Stimulated activated CD8-positive, alpha-beta memory T cell treated with anti-CD3 and anti-CD28 coated beads, Interleukin-12 subunit alpha, Interleukin-12 subunit beta, amount 100 ng/mL, for 24 hours (primary cell): ENCODE results near the gene OTP.

Experiments
- DNase-seq: peaks from one replicate; pipeline ENCODE4 v3.0.0-alpha.2; 2020; ENCODE audit errors: extremely low read depth

Gene OTP

GRCh38 chr5:77637998-77638762 lies at the start of gene OTP:
TSS of gene OTP (minus strand) at chr5:77638713. CDS start at chr5:77638549, 164 bp downstream.
- no peak for DNase-seq

DNA sequence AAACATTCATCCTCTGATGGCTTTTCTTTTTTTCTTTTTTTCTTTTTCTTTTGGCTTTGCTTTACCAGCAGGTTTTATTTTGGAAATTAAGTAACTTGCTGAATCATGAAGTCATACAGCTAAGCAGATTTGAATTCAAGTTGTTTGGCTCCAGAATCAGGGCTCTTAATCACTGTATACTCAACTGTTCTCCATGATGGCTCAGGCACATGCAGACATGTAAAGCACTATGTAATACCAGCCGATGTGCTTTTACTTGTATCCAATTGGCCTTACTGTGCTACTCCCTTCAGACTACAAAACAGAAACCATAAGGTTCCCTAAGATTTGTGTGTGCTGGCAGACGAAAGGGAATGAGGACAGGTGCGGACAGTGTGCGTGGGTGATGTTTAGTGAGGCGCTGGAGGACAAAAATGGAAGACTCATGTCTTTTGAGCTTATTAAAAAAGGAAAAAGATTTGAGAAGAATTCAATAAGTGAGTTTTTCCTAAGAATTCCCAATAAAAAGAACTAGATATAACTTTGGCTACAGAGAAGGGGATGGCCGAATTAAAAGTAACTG lies 44.7 kb upstream of the OTP start:
- no peak for DNase-seq

- no peak for DNase-seq
Measured at GRCh38 chr5:77670526-77670925, 32.0 kb upstream of the OTP start.

DNA sequence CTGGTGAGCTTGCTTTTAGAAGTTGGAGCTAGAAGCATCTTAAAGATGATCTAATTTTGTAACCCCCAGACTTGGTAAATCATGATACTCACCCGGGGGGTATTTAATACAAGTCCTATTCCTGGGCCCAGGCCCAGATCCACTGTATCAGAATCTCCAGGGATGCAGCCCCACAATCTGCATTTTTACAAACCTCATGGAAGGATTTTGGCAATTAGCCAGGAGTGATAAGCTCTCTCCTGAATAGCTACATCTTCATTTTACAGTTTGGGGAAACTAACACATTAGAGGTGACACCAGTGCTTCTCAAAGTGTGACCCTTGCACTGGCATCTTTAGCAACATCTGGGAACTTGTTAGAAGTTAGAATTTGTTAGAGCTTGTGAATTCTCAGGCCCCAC lies 31.2 kb upstream of the OTP start:
- DNase-seq = no peak

GRCh38 chr5:77663090-77663863 lies 24.8 kb upstream of the OTP start:
- no peak for DNase-seq

DNA sequence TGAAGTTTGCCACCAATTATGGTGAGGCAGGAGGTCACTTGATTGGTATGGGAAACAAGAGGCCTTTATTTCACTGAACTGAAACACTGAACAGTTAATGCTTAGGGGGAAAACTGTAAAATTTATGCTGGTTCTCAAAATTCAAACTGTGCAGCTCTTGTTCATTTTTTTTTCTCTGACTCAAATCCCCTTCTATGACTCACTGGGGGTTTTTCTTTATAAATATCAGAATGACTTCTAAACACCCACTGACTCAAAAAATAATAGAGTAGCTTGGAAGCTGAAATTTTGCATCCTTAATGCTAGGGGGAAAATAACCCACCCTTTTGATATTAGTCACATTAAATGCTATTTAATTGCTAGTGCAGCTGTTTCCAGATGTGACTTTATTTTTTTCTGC lies 24.1 kb upstream of the OTP start:
- DNase-seq = no peak

DNA sequence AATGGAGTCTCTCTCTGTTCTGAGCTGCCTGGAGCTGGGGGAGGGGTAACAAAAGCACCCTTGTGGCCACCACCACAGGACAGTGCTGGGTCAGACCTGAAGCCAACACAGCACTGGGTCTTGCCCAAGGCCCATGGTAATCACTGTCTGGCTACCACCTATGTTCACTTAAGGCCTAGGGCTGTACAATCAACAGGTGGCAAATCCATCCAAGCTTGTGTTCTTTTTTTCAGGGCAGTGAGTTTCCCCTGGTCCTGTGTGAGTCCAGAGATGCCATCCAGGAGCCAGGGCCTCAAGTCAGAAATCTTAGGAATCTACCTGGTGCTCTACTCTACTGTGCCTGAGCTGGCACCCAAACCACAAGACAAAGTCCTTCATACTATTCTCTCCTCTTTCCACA lies 20.1 kb upstream of the OTP start:
- DNase-seq = no peak

- DNase-seq = no peak
Measured at GRCh38 chr5:77651343-77651742, 12.8 kb upstream of the OTP start.

GRCh38 chr5:77650686-77651085 lies 12.2 kb upstream of the OTP start:
- no peak for DNase-seq

DNA sequence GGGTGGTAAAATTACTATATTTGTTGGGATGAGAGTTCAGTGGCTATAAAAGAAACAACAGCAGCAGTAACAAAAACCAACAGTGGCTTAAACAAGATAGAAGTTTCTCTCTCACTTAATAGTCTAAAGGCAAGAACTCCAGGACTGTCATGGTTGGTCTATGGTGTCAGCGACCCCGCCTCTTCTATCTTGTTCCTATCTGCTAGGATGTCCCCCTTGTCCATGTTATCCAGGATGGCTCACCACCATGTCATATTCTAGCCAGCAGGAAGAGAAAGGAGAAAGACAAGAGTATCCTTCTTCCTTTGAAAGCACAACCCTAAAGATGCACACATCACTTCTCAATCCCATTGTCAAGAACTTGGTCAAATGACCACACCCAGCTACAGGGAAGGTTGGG lies 11.3 kb upstream of the OTP start:
- no peak for DNase-seq

GRCh38 chr5:77645995-77646639 lies 7.6 kb upstream of the OTP start:
- no peak for DNase-seq

DNA sequence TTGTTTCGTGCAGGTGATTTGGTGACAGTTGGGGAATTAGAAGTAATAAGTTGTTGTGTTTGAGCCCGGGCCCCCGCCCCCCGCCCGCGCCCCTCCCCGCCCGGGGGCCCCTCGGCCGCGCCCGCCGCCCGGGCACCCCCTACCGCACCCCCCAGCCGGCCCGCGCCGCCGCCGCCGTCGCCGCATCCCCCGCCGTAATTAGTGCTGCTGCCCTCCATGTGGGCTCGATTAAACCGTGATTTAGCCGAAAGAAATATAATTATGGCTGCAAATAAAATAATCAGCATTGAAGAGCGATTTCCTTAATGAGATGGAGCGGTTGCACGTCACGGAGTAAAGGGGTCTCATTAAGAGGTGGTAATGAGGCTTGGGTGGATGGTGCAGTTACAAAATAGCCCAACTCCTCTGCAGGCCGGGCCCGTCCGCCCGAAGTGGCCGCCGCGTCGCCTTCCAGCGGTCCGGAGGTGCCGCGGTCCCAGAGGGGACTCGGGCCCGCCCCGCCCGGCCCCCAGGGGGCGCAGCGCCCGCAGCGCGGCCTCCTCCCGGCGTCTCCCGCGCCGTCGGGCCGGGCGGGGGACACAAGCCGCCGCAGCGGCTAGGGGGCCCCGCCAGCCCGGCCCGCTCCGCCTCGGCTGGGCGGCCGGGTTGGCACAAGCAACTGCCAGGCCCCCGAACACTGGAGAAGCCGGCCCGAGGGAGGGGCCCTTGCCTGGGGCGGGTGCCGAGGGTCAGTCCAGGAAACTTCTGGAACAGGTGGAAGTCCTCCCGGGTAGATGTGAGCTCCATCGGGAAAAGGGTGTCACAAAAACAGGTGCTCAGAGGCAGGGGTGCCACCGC lies 6.9 kb upstream of the OTP start:
- no peak for DNase-seq

- no peak for DNase-seq
Measured at GRCh38 chr5:77644371-77645157, 6.1 kb upstream of the OTP start.

- no peak for DNase-seq
Measured at GRCh38 chr5:77643654-77644370, 5.3 kb upstream of the OTP start.

GRCh38 chr5:77642738-77643653 lies 4.5 kb upstream of the OTP start:
- DNase-seq = no peak

DNA sequence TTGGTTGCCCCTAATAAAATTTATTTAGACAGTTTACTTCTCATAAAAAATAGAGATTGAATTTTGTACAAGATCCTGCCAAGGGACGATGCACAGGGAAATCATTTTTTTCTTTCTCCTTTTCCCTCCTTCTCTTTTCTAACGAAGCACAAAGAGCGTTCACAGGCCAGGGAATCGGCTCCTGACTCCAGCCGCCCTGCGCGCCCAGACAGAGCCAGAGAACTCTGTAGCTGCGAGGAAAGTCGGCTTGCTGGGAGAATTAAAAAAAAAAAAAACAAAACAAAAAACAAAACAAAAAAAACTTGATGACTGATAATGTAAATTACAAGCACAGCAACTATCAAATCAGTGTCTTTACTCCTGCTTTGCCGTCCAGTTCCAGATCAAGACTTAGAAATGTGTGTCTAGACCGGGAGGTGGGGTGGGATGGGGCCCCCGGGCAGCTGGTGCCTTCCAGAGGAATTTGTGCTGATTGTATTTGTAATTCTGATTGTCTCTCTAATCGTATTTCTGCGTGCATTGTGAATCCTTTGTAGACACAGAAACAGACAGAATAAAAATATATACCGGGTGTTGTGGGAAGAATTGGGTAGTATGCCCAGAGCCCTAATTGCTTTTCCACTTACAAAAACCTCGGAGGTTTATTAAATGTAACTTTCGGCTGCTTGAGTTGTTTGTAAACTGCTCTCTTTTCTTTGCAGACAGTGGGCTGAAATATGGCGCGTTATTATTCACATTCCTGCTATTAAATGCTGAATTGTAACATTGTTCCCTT lies 3.6 kb upstream of the OTP start:
- DNase-seq = no peak

- DNase-seq = no peak
Measured at GRCh38 chr5:77641397-77641943, 3.0 kb upstream of the OTP start.
